ENCODE data around the gene ANXA2.

Gene ANXA2

GRCh38 chr15:60385620-60386552 lies 11.9 kb downstream of the ANXA2 start:
- TF ChIP-seq, protein P1, sequence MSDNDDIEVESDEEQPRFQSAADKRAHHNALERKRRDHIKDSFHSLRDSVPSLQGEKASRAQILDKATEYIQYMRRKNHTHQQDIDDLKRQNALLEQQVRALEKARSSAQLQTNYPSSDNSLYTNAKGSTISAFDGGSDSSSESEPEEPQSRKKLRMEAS (IDR thresholded peaks at IDR 0.05; ENCODE audit: low read depth, low read length) = no peak
- TF ChIP-seq POLR2A (IDR thresholded peaks at IDR 0.05; ENCODE audit: extremely low read depth, insufficient read length) (no peak), MYC (IDR thresholded peaks at IDR 0.05; ENCODE audit: low read depth, low read length) (no peak)
- TF ChIP-seq, protein P2, sequence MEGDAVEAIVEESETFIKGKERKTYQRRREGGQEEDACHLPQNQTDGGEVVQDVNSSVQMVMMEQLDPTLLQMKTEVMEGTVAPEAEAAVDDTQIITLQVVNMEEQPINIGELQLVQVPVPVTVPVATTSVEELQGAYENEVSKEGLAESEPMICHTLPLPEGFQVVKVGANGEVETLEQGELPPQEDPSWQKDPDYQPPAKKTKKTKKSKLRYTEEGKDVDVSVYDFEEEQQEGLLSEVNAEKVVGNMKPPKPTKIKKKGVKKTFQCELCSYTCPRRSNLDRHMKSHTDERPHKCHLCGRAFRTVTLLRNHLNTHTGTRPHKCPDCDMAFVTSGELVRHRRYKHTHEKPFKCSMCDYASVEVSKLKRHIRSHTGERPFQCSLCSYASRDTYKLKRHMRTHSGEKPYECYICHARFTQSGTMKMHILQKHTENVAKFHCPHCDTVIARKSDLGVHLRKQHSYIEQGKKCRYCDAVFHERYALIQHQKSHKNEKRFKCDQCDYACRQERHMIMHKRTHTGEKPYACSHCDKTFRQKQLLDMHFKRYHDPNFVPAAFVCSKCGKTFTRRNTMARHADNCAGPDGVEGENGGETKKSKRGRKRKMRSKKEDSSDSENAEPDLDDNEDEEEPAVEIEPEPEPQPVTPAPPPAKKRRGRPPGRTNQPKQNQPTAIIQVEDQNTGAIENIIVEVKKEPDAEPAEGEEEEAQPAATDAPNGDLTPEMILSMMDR (IDR thresholded peaks at IDR 0.05; ENCODE audit: low read depth, low read length) = no peak
- no peak for DNase-seq (ENCODE audit: low read depth)
- no peak overlapping the region for H3K4me3 ChIP-seq (ENCODE audit: low read depth, low read length)

GRCh38 chr15:60384526-60385126 lies 13.2 kb downstream of the ANXA2 start:
- TF ChIP-seq POLR2A (IDR thresholded peaks at IDR 0.05; ENCODE audit: extremely low read depth, insufficient read length) = no peak
- TF ChIP-seq, protein P2 (IDR thresholded peaks at IDR 0.05; ENCODE audit: low read depth, low read length) = no peak
- TF ChIP-seq MYC (IDR thresholded peaks at IDR 0.05; ENCODE audit: low read depth, low read length) = no peak
- TF ChIP-seq, protein P1 (IDR thresholded peaks at IDR 0.05; ENCODE audit: low read depth, low read length) = no peak
- DNase-seq (ENCODE audit: low read depth) = no peak
- no peak overlapping the region for H3K4me3 ChIP-seq (ENCODE audit: low read depth, low read length)

GRCh38 chr15:60384053-60384452 lies 13.7 kb downstream of the ANXA2 start:
- no peak for TF ChIP-seq MYC (IDR thresholded peaks at IDR 0.05; ENCODE audit: low read depth, low read length)
- TF ChIP-seq, protein P2 (IDR thresholded peaks at IDR 0.05; ENCODE audit: low read depth, low read length) = no peak
- no peak for TF ChIP-seq POLR2A (IDR thresholded peaks at IDR 0.05; ENCODE audit: extremely low read depth, insufficient read length)
- TF ChIP-seq, protein P1 (IDR thresholded peaks at IDR 0.05; ENCODE audit: low read depth, low read length) = no peak
- H3K4me3 ChIP-seq (ENCODE audit: low read depth, low read length) = no peak overlapping the region
- no peak for DNase-seq (ENCODE audit: low read depth)

GRCh38 chr15:60382773-60383674 lies 14.8 kb downstream of the ANXA2 start:
- TF ChIP-seq, protein P2 (IDR thresholded peaks at IDR 0.05; ENCODE audit: low read depth, low read length) = no peak
- TF ChIP-seq POLR2A (IDR thresholded peaks at IDR 0.05; ENCODE audit: extremely low read depth, insufficient read length) (no peak), MYC (IDR thresholded peaks at IDR 0.05; ENCODE audit: low read depth, low read length) (no peak)
- TF ChIP-seq, protein P1 (IDR thresholded peaks at IDR 0.05; ENCODE audit: low read depth, low read length) = no peak
- no peak for DNase-seq (ENCODE audit: low read depth)
- no peak overlapping the region for H3K4me3 ChIP-seq (ENCODE audit: low read depth, low read length)

DNA sequence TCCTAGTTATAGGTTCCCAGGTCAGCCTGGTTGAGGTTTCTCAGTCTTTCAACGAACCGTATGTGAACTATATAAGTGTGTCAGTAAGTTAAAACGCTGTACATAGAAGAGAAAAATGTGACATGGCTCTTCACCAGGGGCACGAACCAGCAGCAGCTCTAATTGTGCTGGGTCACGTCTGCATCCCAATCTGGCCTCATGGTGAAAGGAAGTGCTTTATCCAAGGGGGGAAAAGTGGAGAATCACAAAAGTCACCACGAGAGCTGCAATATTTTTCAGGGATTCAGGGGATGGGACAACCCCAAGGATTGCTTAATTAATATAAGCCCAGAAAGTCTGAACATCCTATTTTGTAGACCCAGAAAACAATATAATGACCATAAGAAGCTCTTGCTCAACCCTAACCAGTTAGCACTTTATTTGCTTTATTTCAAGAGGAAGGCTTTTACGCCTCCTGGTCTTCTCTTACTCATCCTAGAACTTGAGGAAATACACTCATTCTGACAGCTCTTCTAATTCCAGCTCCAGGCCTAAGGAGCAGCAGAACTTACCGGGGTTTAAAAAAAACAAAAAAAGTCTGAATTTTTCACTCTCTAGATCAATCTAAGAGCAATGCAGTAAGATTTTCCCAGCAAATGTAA lies 16.5 kb downstream of the ANXA2 start:
- no peak overlapping the region for H3K4me3 ChIP-seq (ENCODE audit: low read depth, low read length)
- DNase-seq (ENCODE audit: low read depth) = no peak
- TF ChIP-seq MYC (IDR thresholded peaks at IDR 0.05; ENCODE audit: low read depth, low read length) (no peak), POLR2A (IDR thresholded peaks at IDR 0.05; ENCODE audit: extremely low read depth, insufficient read length) (no peak)
- TF ChIP-seq, protein P2 (IDR thresholded peaks at IDR 0.05; ENCODE audit: low read depth, low read length) = no peak
- TF ChIP-seq, protein P1 (IDR thresholded peaks at IDR 0.05; ENCODE audit: low read depth, low read length) = no peak
